Stimulated activated CD8-positive, alpha-beta memory T cell treated with anti-CD3 and anti-CD28 coated beads, Interleukin-15, amount 100 ng/mL, for 4 hours (primary cell): Measurements from ENCODE around the gene SLBP.
A peak's percentile ranks its signal among the peaks of the same experiment; 100 is the strongest.

Experiments used
- DNase-seq, 2 donors: peaks; one replicate each; pipeline ENCODE4 v3.0.0-alpha.2; 2020; ENCODE audit warnings: low read depth in 2 of 2

SLBP gene

DNA sequence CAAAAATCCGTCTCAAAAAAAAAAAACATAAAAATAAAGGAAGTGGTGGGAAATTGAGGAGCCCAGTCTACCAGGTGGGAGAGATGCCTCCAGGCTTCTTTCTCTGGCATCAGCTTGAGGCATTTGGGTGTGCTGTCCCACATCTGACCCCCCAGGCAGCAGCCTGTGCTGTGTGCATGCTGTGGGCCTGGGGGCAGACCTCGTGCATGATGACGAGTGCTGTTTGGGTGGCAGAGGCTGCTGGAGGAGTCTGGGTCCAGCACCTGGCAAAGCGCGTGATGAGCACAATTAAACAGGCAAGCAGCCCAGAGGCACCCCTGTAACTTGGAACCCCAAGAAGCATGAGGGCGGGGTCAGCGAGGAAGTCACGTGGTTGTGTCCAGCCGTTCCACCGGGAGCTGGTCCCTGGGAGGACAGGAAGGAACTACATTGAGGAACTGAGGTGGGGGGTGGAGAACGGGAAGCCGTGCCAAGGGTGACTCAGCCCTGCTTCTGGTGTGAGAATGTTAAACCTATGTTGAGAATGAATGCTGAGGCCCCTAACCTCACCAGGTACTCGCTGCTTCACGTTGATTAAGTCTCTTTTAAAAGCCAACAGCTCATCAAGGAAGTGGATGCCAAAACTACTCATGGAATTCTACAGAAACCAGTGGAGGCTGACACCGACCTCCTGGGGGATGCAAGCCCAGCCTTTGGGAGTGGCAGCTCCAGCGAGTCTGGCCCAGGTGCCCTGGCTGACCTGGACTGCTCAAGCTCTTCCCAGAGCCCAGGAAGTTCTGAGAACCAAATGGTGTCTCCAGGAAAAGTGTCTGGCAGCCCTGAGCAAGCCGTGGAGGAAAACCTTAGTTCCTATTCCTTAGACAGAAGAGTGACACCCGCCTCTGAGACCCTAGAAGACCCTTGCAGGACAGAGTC is 15.3 kb upstream of the SLBP start:
- DNase-seq = no peak

DNA sequence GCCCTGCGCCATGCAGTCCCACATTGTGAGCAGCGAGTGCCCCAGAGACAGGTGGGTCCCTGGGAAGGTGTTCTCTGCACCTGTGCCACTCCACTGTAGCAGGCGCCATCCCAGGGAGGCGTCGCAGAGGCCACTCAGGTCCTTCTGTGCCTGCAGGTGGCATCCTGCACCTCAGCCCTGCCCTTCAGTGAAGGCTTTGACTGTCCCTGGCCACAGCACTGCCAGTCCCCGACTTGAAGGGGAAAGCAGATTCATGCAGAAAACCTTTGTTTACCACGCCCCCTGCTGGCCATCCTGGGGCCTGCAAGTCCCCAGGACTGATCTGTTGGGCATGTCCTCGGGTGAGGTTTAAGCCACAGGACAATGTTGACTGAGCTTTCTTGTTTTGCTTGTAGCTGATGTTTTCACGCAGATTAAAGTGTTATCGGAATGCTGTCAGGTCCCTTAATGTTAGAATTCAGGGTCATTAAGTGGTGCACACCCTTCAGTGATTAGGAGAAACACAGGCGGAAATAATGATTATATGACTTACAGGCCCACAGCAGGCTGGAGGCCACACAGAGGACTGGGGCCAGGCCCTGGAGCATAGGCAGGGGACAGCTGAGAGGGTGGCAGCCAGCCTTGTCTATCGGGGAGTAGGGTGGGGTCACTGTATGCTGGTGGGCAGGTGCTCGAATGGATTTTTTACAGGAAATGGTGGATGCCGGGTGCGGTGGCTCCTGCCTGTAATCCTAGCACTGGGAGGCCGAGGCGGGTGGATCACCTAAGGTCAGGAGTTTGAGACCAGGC is 14.2 kb upstream of the SLBP start:
- DNase-seq = peak; percentile 60 to 80

DNA sequence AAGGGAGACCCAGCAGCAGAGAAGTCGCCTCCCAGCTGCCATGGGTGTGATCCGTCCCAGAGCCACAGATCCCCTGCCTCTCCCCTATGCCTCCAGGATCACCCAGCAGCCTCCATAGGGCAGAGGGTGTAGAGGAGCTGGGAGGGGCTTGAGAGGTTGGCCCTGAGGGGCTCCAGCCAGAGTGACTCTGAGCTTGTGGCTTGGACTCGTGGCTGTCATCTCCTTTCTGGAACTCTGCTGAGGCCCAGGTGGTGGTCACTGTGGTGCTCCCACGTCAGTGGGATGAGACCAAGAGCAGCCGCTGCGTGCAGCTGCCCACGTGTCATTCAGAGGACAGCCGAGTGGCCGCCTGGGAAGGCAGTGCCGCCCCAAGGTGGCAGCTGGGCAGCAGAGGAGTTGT is 13.4 kb upstream of the SLBP start:
- no peak for DNase-seq

DNA sequence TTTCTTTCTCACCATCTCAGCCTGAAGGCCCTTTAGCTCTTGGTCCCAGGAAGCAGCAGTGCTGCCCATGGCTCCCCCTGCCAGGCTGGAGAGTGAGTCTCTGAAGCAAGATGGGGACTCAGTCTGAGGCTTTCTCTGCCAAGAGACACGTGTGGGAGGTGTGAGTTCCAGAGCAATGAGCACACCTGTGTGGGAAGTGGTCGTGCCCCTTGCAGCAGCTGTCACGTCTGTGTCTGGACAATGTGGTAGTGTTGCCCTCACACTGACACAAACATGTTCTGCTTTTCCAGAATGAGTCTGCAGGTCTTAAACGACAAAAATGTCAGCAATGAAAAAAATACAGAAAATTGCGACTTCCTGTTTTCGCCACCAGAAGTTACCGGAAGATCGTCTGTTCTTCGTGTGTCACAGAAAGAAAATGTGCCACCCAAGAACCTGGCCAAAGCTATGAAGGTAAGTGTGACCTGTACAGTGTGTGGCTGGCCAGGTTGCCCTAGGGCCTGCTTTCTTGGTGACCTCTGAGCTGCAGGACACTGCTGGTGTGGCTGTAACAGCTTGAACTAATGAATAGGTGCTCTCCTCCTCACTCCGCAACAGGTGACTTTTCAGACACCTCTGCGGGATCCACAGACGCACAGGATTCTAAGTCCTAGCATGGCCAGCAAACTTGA is 11.1 kb upstream of the SLBP start:
- no peak for DNase-seq

GRCh38 chr4:1722551-1723118 is 10.5 kb upstream of the SLBP start:
- DNase-seq = no peak

DNA sequence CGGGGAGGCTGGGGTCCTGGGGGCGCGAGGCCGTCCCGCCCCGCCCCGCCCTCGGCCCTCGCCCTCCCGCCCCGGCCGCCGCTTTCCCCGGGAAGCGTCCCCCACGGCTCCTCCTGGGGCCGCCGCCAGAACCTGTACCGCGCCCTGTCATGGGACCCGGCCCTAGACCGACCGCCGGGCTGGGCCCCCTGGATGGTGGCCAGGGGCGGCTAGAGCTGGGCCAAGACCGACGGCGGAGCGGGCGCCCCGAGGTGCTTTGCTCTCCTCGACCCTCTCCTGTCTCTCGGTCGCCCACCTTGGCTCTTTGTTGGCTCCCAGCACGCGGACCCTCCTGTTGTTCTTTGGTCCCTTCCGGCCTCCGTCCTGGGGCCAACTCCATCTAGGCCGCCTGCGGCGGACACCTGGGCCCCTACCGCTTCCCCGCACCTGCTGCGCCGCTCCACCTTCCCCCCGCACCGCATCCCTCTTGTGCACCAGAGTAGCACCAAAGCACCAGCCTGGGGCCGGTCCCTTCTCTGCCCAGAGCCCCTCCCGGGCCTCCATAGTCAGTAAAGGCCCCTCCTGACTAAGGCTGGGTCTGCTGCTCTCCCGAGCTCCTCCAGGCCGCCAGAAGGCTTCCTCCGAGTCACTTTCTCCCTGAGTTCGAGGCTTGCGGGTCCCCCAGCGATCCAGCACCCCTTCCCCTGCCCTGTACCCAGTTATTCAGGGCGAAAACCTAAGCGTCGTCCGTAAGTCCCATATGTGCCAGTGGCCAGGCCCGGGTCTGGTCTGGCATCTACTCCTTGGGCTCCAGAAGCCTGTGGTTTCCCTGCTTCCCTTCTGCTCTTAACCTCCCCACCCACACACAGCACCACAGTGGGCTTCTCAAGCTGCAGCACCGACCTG is 9.8 kb upstream of the SLBP start:
- no peak for DNase-seq

DNA sequence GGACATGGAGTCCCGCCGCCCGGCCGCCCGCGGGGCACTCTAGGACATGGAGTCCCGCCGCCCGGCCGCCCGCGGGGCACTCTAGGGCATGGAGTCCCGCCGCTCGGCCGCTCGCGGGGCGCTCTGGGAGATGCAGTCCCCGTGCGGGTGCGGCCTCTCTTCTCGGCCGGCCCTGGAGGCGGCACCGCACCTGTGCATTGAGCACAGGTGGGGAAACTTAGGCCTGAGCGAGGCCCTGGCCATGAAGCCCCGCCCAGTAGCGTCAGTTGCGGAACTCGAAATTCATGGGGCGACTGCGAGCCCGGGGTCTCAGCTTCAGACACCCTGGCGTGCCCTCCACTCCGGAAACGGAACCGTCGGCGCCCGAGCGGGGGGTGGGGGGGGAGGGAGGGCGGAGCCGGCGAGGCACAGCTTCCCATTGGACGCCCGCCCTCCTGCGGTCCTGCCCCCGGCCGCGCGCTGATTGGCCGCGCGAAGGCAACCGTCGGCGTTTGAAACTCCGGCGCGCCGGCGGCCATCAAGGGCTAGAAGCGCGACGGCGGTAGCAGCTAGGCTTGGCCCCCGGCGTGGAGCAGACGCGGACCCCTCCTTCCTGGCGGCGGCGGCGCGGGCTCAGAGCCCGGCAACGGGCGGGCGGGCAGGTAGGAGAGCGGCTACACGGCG is 9.0 kb upstream of the SLBP start, which contains the start of the genes TACC3 and TMEM129:
Gene TACC3 (plus strand): TSS at position 519 of the 663 bp plus-strand sequence. CDS start 1,901 bp downstream, outside the sequence.
Gene TMEM129 (minus strand): TSS at position 321 of the 663 bp plus-strand sequence. CDS start 486 bp downstream, outside the sequence.
- peak; percentile 89 to 90 for DNase-seq

GRCh38 chr4:1720163-1720983 is 8.3 kb upstream of the SLBP start:
- peak in 1 of 2 donors; percentile 21 for DNase-seq

GRCh38 chr4:1718095-1718850 is 6.2 kb upstream of the SLBP start:
- DNase-seq = no peak

- no peak for DNase-seq
These were observed 5.3 kb upstream of the SLBP start for GRCh38 chr4:1717129-1718094.

GRCh38 chr4:1716065-1716945 is 4.2 kb upstream of the SLBP start:
- no peak for DNase-seq

GRCh38 chr4:1715002-1715758 is 3.1 kb upstream of the SLBP start:
- no peak for DNase-seq

DNA sequence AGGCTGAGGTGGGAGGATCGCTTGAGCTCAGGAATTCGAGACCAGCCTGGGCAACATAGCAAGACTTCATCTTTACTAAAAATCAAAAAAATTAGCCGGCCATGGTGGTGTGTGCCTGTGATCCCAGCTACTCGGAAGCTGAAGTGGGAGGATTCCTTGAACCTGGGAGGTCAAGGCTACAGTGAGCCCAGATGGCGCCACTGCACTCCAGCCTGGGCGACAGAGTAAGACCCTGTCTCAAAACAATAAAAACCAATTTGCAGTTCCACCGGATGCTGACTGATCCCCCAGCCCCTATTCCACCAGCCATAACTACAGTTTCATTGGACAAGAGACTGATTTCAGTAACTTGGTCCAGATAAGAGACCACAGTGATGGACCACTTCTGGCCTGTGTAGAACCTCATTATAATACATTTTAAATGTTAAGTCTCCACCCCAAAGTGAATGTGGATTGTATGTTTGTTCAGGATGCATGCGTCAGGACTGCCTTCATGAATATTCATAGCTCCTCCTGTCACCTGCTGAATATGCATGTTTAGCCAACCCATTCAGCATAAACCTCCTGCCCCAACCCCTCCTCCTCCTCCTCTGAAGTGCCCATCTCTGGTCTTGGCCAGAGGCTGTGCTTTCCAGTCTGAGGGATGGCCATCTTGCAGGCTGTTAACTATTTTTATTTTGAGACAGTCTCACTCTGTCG is 2.3 kb upstream of the SLBP start:
- no peak for DNase-seq

- no peak for DNase-seq
These were observed 1.1 kb upstream of the SLBP start for GRCh38 chr4:1713003-1713851.
